Astrocyte of the spinal cord (primary cell): ENCODE measurements around the gene SPIRE2.

ENCODE experiments used
- DNase-seq: peaks from one replicate; pipeline ENCODE4 v3.0.0; 2011; ENCODE audit warnings: low read depth, low spot score
- H3K4me3 ChIP-seq: 2 replicates; pipeline ENCODE4 v1.5.1; 2011; ENCODE audit warnings: low read depth, mild to moderate bottlenecking, low read length, moderate library complexity
- CTCF ChIP-seq: IDR thresholded peaks from 2 replicates; pipeline ENCODE4 v1.5.1; 2012; ENCODE audit warnings: low read depth, mild to moderate bottlenecking, low read length, inconsistent platforms
- in situ Hi-C: cut with HindIII; loops from 2 replicates; pipeline ENCODE4 v1.10.0; 2017; ENCODE audit warnings: low sequenced_read_pairs

Gene SPIRE2

GRCh38 chr16:89843409-89844350, 15.4 kb downstream of the SPIRE2 start:
- DNase-seq: no peak
- TF ChIP-seq CTCF: no peak
- no peak overlapping the region for H3K4me3 ChIP-seq
- in situ Hi-C loops: no loop called here

DNA sequence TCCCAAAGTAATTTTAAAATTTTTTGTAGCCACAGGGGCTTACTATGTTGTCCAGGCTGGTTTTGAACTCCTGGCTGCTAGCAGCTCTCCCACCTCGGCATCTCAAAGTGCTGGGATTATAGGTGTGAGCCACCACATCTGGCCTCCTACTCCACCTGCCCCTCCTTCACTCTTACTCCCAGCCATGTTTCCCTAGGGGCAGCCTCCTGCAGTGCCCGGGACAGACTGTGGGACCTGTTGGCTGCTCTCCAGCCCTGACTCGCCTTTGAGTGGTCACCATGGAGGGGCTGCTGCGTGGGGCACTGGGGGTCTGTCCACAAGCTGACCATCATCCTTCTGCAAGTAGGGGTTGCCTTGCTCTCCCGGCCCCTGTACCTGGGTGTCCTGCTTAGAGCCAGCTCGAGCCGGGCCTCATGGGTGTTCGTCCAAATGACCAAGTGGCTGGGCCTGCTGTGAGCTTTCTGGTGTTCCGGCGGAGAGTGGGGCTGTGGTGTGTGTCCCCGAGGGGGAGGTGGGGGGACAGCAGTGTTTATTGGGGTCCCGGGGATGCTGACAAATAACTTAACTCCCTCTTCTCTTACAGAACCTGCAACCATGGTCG, 16.6 kb downstream of the SPIRE2 start:
- in situ Hi-C loops: no loop called here
- no peak for TF ChIP-seq CTCF
- DNase-seq: no peak
- H3K4me3 ChIP-seq: no peak overlapping the region

DNA sequence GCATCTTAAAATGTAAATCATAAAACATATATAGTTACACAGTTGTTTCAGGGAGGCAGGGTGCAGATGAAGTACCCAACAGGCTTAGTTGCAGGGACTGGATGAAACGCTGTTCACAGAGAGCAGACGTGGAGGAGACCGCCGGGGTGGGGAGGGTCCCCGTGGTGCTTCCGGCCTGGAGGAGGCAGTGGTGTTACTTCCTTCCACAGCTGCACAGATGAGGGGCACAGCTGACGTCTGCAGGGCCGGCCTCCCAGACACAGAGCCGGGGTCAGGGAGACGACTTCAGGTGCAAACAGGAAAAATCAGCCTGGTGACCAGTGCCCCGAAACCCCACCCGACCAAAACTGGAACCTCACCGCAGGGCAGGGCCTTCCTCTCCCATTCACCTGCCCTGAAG, 17.1 kb downstream of the SPIRE2 start:
- no peak for TF ChIP-seq CTCF
- in situ Hi-C loops: no loop called here
- DNase-seq: no peak
- H3K4me3 ChIP-seq: no peak overlapping the region

GRCh38 chr16:89847051-89847939, 19.0 kb downstream of the SPIRE2 start:
- no peak for DNase-seq
- H3K4me3 ChIP-seq: no peak overlapping the region
- TF ChIP-seq CTCF: no peak
- in situ Hi-C loops: no loop called here

GRCh38 chr16:89847940-89848297, 19.6 kb downstream of the SPIRE2 start:
- in situ Hi-C loops: no loop called here
- H3K4me3 ChIP-seq: no peak overlapping the region
- no peak for DNase-seq
- TF ChIP-seq CTCF: no peak

- no peak overlapping the region for H3K4me3 ChIP-seq
- no peak for TF ChIP-seq CTCF
- no peak for DNase-seq
- in situ Hi-C loops: no loop called here
Measured at GRCh38 chr16:89848974-89849373, 20.7 kb downstream of the SPIRE2 start.
